GM19193 (cell line): ENCODE measurements around the gene DHX29.

Source experiments
- POLR2A ChIP-seq: IDR thresholded peaks from 4 replicates; pipeline ENCODE4 v1.6.1; 2011; ENCODE audit not compliant: insufficient read depth, insufficient read length; ENCODE audit errors: extremely low read depth

The DHX29 gene

DNA sequence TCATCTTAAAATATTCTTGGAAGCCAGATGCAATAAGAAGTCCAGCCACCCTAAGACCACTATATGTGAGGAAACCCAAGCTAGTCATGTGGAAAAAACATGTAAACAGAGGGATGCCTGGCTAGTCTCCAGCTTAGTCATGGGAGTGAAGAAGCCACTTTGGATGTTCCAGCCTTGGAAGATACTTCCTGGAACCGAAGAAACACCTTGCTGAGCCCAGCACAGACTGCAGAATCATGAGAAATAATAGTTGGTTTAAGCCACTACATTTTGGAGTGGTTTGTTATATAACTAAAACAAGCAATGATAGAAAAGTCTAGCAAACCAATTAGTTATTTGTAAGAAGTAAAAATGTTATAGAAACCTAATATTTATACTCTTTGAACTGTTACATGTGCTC, 12.6 kb downstream of the DHX29 start:
- no peak for TF ChIP-seq POLR2A

DNA sequence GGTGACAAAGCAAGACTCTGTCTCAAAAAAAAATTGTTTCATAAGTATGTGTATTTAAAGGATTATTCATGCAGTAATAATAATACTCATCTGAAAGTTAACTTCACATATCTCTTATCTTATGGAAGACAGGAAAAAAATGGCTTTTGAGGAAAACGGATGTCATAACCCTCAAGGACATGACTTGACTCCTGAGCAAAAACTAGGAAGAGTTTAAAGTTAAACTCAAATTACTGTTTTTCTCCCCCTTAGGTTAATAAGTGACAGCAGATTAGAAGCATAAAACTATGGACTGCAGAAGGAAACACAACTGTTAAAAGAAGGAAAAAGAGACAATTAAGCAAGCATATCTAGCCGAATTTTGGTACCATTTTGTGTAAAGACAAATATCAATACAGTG, 16.5 kb downstream of the DHX29 start:
- TF ChIP-seq POLR2A = no peak

DNA sequence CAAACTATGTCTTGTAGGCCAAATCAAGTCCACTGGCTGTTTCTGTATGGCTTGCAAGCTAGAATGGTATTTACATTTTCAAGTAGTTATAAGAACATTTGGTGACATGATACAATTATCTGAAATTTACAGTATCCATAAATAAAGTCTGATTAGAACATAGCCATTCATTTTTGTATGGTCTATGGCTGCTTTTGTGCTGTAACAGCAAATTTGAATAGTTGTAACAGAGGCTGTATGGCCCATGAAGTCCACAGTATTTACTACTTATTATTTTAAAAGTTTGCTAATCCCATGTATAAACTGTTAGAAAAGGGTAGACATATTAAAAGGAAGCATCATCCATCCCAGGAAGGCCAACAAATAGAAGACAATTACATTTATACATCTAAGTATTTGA, 17.7 kb downstream of the DHX29 start:
- TF ChIP-seq POLR2A = no peak

- no peak for TF ChIP-seq POLR2A
Measured at GRCh38 chr5:55286411-55286933, 21.0 kb downstream of the DHX29 start.

DNA sequence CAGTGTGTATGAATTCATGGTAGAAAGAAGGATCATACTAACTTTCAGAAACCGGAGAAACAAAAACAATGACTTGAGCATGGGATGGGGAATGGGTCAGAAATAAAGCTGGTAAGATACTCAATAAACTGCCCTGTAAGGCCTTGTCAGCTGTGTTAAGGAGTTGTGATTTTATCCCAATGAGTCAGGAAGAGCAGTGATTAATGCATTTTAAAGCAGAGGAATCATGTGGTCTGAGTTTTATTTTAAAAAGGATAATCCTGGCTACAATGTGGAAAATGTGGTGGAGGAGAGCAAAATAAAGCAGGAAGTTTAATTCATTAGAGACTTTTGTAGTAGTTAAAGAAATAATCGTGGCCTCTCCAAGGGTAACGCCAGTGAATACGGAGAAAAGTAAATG, 28.7 kb downstream of the DHX29 start:
- TF ChIP-seq POLR2A = no peak

DNA sequence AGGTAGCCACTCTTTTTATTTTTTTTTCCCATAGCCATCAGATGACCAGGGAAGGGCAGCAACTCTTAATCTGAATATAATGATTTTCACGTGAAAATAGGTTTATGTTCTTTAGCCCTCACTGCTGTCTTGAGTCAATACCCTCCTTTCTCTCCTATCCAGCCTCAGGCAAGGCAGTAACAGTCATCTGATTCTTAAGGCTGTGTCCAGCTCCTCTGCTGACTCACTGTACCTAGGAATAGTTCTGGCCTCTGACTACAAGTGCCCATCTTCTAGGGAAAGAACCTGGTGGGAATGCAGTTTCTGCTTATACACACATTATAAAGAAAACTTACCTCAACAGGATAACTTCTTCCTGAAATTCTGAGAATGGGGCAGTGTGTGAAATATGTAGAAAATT, 30.7 kb downstream of the DHX29 start:
- TF ChIP-seq POLR2A = no peak

- no peak for TF ChIP-seq POLR2A
Measured at GRCh38 chr5:55258339-55258738, 49.2 kb downstream of the DHX29 start.

GRCh38 chr5:55254802-55255201, 52.7 kb downstream of the DHX29 start:
- no peak for TF ChIP-seq POLR2A

GRCh38 chr5:55250064-55250463, 57.4 kb downstream of the DHX29 start:
- no peak for TF ChIP-seq POLR2A

GRCh38 chr5:55241746-55242145, 65.7 kb downstream of the DHX29 start:
- no peak for TF ChIP-seq POLR2A

DNA sequence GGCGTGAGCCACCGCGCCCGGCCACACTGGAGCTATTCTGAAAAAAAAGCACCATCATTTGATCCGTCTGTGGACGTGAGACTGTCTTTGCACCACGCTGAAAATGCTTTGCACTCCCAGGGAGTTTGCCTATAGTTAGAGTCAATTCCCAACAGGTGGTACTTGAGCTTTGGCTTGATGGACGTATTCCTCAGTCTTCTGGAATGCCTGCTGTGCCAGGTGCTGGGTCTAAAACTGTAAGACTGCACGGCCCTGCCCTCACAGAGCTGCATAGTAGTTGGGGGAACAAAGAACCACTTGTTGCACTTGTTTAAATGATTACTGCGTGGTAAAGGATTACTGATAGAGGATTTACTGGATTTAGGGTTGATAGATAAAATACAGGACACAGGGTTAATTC, 70.7 kb downstream of the DHX29 start:
- TF ChIP-seq POLR2A = no peak

- no peak for TF ChIP-seq POLR2A
Measured at GRCh38 chr5:55234121-55234700, 73.3 kb downstream of the DHX29 start.

DNA sequence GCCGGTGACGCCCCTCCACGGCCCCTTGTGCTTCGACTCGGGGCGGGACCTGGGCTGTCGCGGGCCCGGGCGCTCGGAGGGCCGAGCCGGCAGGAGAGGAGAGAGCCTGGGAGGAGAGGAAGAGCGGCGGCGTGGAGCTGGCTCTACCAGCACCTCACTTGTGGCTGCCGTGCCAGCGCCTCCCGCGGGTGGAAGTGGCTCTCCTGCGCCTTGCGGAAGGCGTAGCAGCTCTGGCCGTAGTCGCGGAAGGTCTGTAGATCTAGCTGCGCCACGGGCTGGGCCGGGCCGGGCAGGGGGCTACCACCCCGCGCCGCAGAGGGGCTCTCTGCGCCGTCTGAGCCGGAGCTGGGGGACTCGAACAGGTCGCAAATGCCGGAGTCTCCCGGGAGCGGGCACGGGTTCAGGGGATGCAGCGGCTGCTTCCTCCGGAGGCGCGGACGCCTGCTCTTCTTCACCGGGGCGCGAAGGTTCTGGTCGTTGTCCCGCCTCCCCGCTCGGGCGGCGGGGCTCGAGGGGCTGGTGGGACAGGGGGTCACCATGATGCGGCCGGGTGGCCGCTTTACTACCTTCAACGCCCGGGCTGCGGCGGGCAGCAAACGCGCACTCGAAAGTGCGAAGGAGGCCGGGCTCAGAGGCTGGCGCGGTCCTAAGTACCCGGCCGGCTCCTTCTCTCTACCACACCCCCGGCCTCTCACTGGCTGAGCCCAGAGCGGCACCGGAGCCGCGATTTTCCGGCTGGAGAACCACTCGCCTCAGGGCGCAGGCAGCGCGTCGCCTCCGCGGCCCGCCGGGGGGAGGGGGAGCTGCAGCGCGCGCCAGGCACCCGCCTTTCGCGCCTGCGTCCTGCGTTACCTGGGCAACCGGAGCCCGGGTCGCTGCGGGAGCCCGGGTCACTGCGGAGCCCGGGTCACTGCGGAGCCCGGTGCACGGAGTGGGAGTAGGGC, 74.2 kb downstream of the DHX29 start, which contains the start of gene CCNO:
Gene CCNO (minus strand): TSS at position 624 of the 944 bp plus-strand sequence. CDS start 85 bp downstream, at position 539.
- no peak for TF ChIP-seq POLR2A

- no peak for TF ChIP-seq POLR2A
Measured at GRCh38 chr5:55232271-55232984, 75.1 kb downstream of the DHX29 start.

GRCh38 chr5:55231919-55232270, 75.6 kb downstream of the DHX29 start:
- no peak for TF ChIP-seq POLR2A

DNA sequence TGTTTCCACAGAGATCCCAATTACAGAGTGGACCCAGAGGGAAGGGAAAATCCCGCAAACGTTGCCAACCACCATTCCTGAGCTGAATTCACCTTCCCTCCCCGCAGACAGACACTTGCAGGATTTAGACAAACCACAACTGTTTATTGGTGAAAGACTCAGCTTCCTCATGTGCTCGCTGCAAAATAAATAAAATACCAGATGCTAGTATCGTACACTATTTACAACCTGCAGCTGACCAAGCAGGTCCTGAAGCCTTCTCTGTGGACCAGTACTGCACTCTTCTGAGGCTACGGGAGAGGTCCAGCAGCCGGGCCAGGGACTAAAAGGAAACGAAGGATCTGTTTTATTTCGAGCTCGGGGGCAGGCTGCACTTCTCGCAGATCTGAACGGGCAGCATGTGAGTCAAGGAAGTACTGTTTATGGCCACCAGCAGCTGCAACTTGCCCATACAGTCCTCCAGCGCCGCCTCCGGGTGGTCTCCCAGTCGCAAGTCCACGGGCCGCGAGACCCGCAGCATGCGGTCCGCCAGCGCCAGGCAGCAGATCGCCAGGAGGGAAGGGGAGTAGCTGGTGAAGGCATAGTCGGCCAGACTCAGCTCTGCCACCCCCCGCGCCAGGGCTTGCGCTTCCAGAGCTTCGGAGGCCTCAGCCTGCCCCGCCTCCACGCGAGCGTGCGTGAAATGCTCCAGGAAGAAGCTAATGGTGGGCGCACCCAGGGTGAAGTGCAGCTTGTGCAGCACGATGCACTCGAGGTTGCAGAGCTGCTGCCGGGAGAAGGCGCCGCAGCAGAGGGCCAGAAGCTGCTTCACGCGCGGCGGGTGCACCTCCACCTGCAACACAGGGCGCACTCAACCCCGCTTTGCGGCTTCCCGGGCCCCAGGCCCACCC, 76.2 kb downstream of the DHX29 start:
- no peak for TF ChIP-seq POLR2A
